GM21381 (cell line): ENCODE measurements around the gene ARL15.

Experiments used
- ATAC-seq: cut with Tn5 transposase; IDR thresholded peaks from one replicate; pipeline ENCODE4 v1.9.1; 2021; ENCODE audit warnings: mild to moderate bottlenecking, moderate library complexity; ENCODE audit not compliant: unreplicated experiment

The ARL15 gene

DNA sequence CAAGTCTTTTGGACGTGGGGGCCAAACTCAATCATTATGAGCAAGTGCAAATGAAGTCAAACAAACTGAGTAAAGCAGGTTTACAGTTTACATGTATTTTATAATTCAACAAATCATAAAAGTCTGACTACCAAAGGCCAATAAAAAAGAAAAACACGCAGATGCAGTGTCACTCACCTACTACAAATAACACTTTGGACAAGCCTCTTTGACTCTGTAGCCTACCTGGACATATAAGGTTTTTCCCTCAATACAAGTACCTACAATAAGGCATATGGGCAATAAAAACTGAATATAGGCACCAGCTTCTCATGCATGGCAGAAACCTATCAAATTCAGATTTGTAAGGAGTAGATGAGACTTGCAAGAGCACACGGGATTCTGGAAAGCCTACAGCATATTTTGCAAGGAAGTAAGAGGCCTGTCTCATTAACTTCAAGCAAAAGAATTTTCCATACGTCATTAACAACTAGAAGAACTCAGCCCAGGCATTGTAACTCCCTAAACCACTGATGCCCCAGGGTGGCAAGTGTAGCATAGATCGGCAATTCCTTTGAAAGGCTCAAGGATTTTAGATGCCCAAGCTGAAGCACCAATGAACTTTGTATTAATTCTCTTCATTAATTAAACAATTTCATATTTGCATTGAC is 21.7 kb downstream of the ARL15 start:
- ATAC-seq: no peak

- ATAC-seq: no peak
Observed at GRCh38 chr5:54285686-54286085, 24.7 kb downstream of the ARL15 start.

DNA sequence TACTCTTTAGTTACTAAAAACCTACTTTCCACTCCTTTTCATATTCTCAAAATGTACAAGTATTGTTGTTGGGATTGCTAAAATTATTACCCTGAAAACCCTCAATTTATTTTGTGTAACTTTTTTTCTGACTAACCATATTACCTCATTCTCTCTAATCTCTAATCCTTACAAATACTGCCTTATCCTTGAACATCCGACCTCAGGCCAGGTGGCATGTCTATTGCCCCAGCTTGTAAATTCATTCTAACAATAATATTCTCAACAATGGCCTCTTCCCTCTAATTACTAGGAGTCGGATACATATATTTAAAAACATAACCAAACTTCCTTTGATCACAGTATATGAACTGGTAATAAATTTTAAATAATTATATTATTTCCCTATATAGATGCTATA is 25.8 kb downstream of the ARL15 start:
- no peak for ATAC-seq

DNA sequence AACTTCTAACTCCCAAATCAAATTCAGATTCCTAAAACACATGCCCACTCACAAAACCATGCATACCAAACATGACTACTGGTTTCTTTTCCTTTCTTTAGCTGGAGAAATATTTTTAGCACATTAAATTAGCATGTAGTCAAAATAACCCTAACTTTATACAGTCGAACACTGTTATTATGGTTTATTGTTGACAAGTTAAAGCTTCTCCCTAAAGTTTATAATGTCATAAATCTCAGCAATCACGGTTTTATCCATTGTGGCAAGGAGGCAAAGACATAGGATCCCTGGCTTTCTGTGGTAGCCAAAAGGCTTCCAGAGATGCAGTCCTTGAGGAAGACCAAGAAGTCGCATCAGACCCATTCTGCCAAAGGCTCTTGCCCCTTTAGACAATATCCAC is 27.5 kb downstream of the ARL15 start:
- ATAC-seq: no peak

- ATAC-seq: no peak
Observed at GRCh38 chr5:54281960-54282692, 28.2 kb downstream of the ARL15 start.

DNA sequence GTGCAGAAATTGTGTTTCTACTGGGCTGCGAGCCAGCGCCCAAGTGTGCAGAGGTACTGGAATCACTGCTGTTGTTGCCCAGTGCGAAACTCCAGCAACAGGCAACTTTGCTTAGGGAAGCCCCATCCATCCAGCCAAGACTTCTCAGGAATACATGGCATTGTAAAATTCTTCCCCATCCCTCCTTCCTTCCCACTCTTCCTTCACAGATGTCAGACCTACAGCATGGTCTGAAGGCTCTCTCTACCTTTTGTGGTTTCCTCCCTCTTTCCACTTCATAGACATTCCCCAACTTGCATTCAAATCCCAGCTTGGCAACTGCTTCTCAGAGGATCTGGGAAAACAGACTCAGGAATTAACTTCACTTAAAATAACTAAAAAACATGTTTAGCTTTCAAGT is 30.4 kb downstream of the ARL15 start:
- no peak for ATAC-seq

GRCh38 chr5:54278979-54279717 is 31.2 kb downstream of the ARL15 start:
- ATAC-seq: no peak

DNA sequence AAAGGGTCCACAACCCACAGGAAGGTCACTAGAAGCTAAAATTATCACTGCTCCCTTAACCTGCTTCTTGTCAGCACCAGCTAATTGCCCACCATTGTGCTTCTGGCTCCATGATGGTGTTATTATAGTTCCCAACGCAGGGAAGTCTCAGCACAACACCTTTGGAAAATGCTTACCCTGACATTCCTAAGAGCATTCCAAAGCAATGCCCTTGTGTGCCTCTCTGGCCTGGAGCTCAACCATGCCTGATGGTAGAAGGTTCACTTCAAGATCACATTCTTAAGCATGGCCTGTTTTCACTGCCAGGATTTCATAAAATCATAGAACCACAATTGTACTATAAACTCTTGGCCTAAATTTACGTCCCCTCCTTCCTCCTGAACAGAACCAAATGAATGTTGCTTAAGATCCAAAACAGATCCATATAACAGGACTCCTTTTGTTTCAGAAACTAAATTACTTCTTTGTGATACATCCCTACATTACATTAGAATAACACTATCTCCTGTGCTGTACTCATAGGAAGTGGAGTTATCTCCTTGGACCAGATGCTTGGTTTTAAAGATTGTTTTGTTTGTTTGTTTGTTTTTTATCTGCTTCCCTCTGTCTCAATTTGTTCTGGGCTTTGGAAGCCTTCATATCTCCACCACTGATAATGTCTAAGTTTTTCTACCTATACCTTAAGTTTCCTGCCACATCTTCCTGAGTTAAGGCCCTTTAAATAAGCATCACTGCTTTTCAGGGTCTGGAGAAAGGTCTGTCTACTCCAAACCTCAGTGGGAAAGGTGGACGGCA is 32.1 kb downstream of the ARL15 start:
- ATAC-seq: no peak

DNA sequence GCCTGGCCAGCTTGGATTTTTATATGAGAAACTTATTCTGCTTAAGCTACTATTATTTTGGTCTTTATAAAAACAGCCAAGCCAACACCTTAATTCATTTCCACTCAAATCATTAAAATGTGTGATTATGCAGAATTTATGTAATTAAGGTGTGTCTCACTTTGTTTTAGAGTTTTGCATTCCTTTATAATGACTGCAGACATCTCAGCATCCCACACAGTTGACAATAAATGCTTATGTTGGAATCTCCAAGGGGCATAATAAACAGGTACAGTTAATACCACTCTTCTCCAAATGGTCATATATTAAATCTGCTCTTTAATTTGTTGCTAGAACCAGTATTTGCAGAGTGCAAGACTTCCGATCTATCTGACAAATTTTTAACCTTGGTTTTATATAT is 34.3 kb downstream of the ARL15 start:
- no peak for ATAC-seq

DNA sequence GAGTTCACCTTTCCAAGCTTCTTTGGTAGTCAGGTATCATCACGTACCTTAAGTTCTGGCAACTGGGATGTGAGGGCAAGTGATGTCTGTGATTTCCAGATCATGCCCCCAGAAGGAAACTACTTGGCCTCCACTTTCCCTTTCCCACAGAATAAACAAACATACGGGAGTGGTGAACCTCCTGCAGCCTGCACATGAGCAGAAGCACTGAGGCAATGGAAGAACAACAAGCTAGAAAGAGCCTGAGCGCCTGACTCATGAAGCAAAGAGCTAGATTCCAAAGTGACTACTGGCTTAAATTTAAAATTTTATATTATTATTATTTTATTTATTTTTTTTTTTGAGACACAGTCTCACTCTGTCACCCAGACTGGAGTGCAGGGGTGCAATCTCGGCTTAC is 35.0 kb downstream of the ARL15 start:
- no peak for ATAC-seq

DNA sequence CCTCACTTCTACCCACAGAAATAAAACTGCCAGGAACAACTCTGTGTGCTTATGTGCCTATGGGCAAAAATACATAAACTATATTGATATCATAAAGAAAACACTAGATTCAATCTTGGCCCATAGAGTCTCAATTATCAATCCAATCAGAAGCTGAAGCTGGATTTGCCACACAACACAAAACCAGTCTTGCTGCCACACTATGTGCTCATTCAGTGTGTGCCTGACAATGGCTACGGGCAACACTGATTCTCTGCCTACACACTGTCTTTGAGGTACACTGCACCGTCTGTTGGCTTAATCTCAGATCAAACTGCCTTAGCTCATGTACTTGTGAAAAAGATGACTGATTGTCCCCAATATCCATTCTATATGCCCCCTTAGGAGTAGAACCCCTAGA is 35.4 kb downstream of the ARL15 start:
- no peak for ATAC-seq

GRCh38 chr5:54273715-54274114 is 36.7 kb downstream of the ARL15 start:
- ATAC-seq: no peak

DNA sequence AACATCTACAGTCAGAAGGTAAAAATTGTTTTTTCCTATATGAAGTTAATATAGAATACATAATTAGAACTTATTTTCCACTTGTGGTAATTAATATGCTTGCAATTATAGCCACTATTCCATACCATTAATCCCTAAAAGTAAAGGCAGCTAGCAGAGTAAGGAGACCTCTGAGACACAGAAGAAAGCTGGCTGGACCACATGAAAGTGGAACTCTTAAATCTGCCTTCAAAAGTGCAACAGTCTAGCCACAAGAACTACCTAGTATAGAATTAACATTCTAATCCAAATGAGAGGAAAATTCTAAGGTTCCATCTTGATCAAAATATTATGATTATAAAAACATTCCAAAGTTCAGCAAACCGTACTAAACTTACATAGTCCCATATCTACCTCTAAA is 37.6 kb downstream of the ARL15 start:
- ATAC-seq: no peak

DNA sequence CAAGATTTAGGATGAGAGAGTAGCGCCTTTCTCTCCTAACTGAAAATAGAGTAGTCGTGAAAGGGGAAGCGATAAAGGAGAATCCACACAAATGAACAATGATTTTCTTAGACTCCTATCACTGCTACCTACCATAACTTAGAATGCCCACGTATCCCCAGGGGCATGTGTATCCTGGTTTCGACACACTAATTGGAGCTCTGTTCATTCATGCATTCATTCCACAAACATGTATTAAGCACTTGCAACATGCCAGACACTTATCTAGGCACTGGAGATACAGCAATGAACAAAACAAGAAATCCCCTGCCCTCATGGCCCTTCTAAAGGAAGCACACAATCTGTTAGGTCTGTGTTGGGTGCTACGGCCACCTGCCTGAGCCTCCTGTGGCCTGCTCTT is 40.0 kb downstream of the ARL15 start:
- no peak for ATAC-seq

- no peak for ATAC-seq
Observed at GRCh38 chr5:54264574-54264973, 45.8 kb downstream of the ARL15 start.

GRCh38 chr5:54263447-54263846 is 46.9 kb downstream of the ARL15 start:
- ATAC-seq: no peak

GRCh38 chr5:54261596-54261995 is 48.8 kb downstream of the ARL15 start:
- ATAC-seq: no peak

DNA sequence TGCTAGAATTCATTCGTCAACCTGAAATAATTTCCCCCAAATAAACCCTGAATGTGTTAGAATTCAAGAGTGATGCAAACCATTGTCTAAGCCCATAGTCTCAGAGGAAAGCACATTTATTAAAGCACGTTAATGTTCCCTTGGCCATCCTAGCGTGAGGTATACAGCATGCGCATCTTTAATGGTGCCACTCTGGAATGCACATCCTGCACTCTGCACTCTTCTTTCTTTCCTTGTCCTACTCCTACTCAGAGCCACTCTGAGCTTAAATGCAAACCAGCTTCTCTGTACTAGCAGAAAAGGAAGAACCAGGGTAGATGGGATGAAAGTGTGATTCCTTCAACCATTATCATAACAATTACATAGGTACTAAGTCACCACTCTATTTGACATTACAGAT is 50.4 kb downstream of the ARL15 start:
- ATAC-seq: no peak

DNA sequence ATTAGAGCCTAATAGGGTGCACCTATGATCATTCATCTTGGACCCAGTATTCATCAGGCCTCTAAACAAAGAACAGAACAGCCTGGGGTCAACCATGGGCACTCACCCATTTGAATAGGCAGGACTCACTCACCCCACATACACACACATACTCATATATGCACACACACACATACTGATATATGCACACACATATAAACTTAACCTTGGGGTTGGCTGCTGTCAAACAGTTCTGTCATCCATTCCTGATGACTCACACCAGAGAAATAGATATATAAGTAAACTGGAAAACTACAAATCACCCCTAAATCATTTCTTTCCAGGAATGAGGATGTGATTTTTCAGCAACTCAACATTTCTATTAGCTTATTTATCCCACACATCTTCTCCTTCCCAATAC is 51.3 kb downstream of the ARL15 start:
- no peak for ATAC-seq

- ATAC-seq: no peak
Observed at GRCh38 chr5:54257366-54258118, 52.8 kb downstream of the ARL15 start.
